Articular chondrocyte of knee joint (primary cell): ENCODE results near the gene PRDM13. TPM values are rescaled to one million over a fixed set of nuclear protein-coding genes. Genes with fewer than 3 reads are reported as not detected.

Source experiments
- small RNA-seq: library from RNA; depleted of rRNA; stranded (forward); fragments of <200 nt; gene quantifications from one replicate; pipeline ENCODE3, GENCODE V24; 2012
- total RNA-seq: library from RNA; depleted of rRNA; stranded (reverse); fragments of >200 nt; gene quantifications from 2 replicates; pipeline ENCODE4 v1.2.3, GENCODE V29; 2012

The PRDM13 gene
- not detected in 2 replicates for total RNA-seq

GRCh38 chr6:99606656-99607415, at the start of gene PRDM13:
Gene PRDM13 (plus strand): TSS chr6:99606833. CDS start chr6:99607035, 202 bp downstream.

GRCh38 chr6:99568103-99568933, 38.3 kb upstream of the PRDM13 start, which contains the start of gene CCNC:
Gene CCNC (minus strand): TSS chr6:99568660. CDS start chr6:99568527, 133 bp downstream.

Small RNA genes within 50 kb of the gene (small RNA-seq; reads per million reads assigned to genes)
- not detected for gene RF00019

Other genes with a start within 250 kb of the PRDM13 start
- 5.0 and 6.7 TPM in 2 replicates for gene COQ3, start 212.6 kb upstream of the PRDM13 start, total RNA-seq
- 93.3 and 101 TPM in 2 replicates for gene PNISR, start 181.5 kb upstream of the PRDM13 start, total RNA-seq
- gene USP45, start 91.4 kb upstream of the PRDM13 start, total RNA-seq = 18.1 and 22.6 TPM in 2 replicates
- 73.2 and 95.0 TPM in 2 replicates for gene CCNC, start 38.2 kb upstream of the PRDM13 start, total RNA-seq